GM23338 (cell line): ENCODE measurements around the gene KCNJ16. TPM values are rescaled to one million over a fixed set of nuclear protein-coding genes. Genes with fewer than 3 reads are reported as not detected.

ENCODE experiments used
- ATAC-seq: fragments of 200-7000 bp; cut with Tn5 transposase; 3 replicates; pipeline ENCODE4 v1.9.1; 2020
- DNase-seq: peaks from one replicate; pipeline ENCODE4 v3.0.0-alpha.2; 2015; ENCODE audit warnings: low spot score
- H2AFZ ChIP-seq: fragments of 200-600 bp; sonication (generic); 2 replicates; pipeline ENCODE4 v1.8.0; 2016; ENCODE audit warnings: antibody characterized with exemption, mild to moderate bottlenecking, moderate library complexity
- H3F3A ChIP-seq: fragments of 200-600 bp; sonication (generic); replicated peaks from 2 replicates; pipeline ENCODE4 v1.8.0; 2017; ENCODE audit warnings: antibody characterized with exemption, mixed run types, low read depth
- H3K27ac ChIP-seq: fragments of 200-600 bp; sonication (generic); 2 replicates; pipeline ENCODE4 v1.6.1; 2016; ENCODE audit warnings: low read depth
- H3K27me3 ChIP-seq: fragments of 200-600 bp; sonication (generic); 2 replicates; pipeline ENCODE4 v1.8.0; 2016; ENCODE audit warnings: mild to moderate bottlenecking, mixed run types, moderate library complexity; ENCODE audit not compliant: insufficient read depth
- H3K36me3 ChIP-seq: fragments of 200-600 bp; sonication (generic); 2 replicates; pipeline ENCODE4 v1.8.0; 2016; ENCODE audit warnings: mild to moderate bottlenecking; ENCODE audit not compliant: insufficient read depth
- H3K4me1 ChIP-seq: fragments of 200-600 bp; sonication (generic); 2 replicates; pipeline ENCODE4 v1.8.0; 2016; ENCODE audit warnings: mild to moderate bottlenecking, moderate library complexity; ENCODE audit not compliant: insufficient read depth
- H3K4me2 ChIP-seq: fragments of 200-600 bp; sonication (generic); 2 replicates; pipeline ENCODE4 v1.7.1; 2017; ENCODE audit warnings: mixed run types
- H3K4me3 ChIP-seq: fragments of 200-600 bp; sonication (generic); 2 replicates; pipeline ENCODE4 v1.6.1; 2016; ENCODE audit warnings: mixed run types
- H3K79me2 ChIP-seq: fragments of 200-600 bp; sonication (generic); replicated peaks from 2 replicates; pipeline ENCODE4 v1.8.0; 2017; ENCODE audit warnings: mild to moderate bottlenecking; ENCODE audit not compliant: insufficient read depth
- H3K9me2 ChIP-seq: fragments of 200-600 bp; sonication (generic); 2 replicates; pipeline ENCODE4 v1.8.0; 2017; ENCODE audit not compliant: insufficient read depth
- H4K20me1 ChIP-seq: fragments of 200-600 bp; sonication (generic); replicated peaks from 2 replicates; pipeline ENCODE4 v1.8.0; 2017; ENCODE audit warnings: mild to moderate bottlenecking; ENCODE audit not compliant: insufficient read depth
- H3K27ac Mint-ChIP-seq: 2 replicates; pipeline ENCODE4 v1.8.0; 2020; ENCODE audit warnings: inconsistent platforms, mild to moderate bottlenecking, moderate library complexity, mixed read lengths
- H3K27me3 Mint-ChIP-seq: 3 replicates; pipeline ENCODE4 v1.8.0; 2022; ENCODE audit warnings: low read depth, mild to moderate bottlenecking, moderate library complexity, mixed read lengths, inconsistent platforms; ENCODE audit not compliant: insufficient read depth, poor library complexity
- H3K36me3 Mint-ChIP-seq: 3 replicates; pipeline ENCODE4 v1.8.0; 2021; ENCODE audit warnings: low read depth, mild to moderate bottlenecking, inconsistent platforms, moderate library complexity, mixed read lengths
- H3K4me1 Mint-ChIP-seq: 3 replicates; pipeline ENCODE4 v1.8.0; 2020; ENCODE audit warnings: mild to moderate bottlenecking, inconsistent platforms, mixed read lengths
- H3K4me3 Mint-ChIP-seq: 3 replicates; pipeline ENCODE4 v1.8.0; 2021; ENCODE audit warnings: moderate library complexity, mild to moderate bottlenecking, inconsistent platforms, mixed read lengths
- H3K9me3 Mint-ChIP-seq: 3 replicates; pipeline ENCODE4 v1.8.0; 2020; ENCODE audit warnings: moderate library complexity, mild to moderate bottlenecking, inconsistent platforms, mixed read lengths
- CREB1 ChIP-seq: fragments of 250-450 bp; sonication (Bioruptor Pico); IDR thresholded peaks from 2 replicates; pipeline ENCODE4 v1.5.0; 2020; ENCODE audit warnings: low read depth, mild to moderate bottlenecking, moderate library complexity
- EZH2 ChIP-seq: fragments of 200-600 bp; sonication (generic); IDR thresholded peaks from one replicate; pipeline ENCODE4 v1.8.0; 2017; ENCODE audit warnings: antibody characterized with exemption, mild to moderate bottlenecking, low read depth; ENCODE audit not compliant: unreplicated experiment
- EZH2phosphoT487 ChIP-seq: fragments of 200-600 bp; sonication (generic); IDR thresholded peaks from one replicate; pipeline ENCODE4 v1.8.1; 2018; ENCODE audit warnings: antibody characterized with exemption; ENCODE audit not compliant: unreplicated experiment
- JUNB ChIP-seq: IDR thresholded peaks from one replicate; pipeline ENCODE4 v1.6.1; 2016; ENCODE audit warnings: antibody characterized with exemption; ENCODE audit not compliant: unreplicated experiment
- NANOG ChIP-seq: IDR thresholded peaks from 2 replicates; pipeline ENCODE4 v1.6.1; 2016; ENCODE audit warnings: antibody characterized with exemption, borderline replicate concordance
- POLR2AphosphoS5 ChIP-seq: IDR thresholded peaks from 2 replicates; pipeline ENCODE4 v1.6.1; 2016; ENCODE audit warnings: antibody characterized with exemption, low read depth
- STAT1 ChIP-seq: IDR thresholded peaks from one replicate; pipeline ENCODE4 v1.6.1; 2016; ENCODE audit warnings: antibody characterized with exemption; ENCODE audit not compliant: unreplicated experiment
- ZNF114 ChIP-seq: fragments of 250-450 bp; sonication (Bioruptor Pico); IDR thresholded peaks from 2 replicates; pipeline ENCODE4 v1.5.0; 2020; ENCODE audit warnings: mild to moderate bottlenecking, moderate library complexity
- ZNF331 ChIP-seq: fragments of 250-450 bp; sonication (Bioruptor Pico); IDR thresholded peaks from 2 replicates; pipeline ENCODE4 v1.5.0; 2020; ENCODE audit warnings: low read depth, mild to moderate bottlenecking, moderate library complexity
- polyA plus RNA-seq: library from polyadenylated mRNA; unstranded; fragments of >200 nt; fragmentation: Nextera tagmentation; extraction: Ambion mirVana; gene quantifications from 2 replicates; pipeline ENCODE4 v1.2.1, GENCODE V29; 2016
- total RNA-seq: library from RNA; depleted of rRNA; stranded (reverse); fragments of >200 nt; shearing (Covaris generic); gene quantifications from 2 replicates; pipeline ENCODE4 v1.2.3, GENCODE V29; 2014
- TF ChIP-seq, protein P1 (sequence below), 2 experiments: fragments of 200-600 bp in 1 of 2; sonication (generic) in 1 of 2; conservative IDR thresholded peaks; 2 replicates each; pipeline versions ENCODE4 v1.5.1 to v1.6.1; 2016 to 2017; ENCODE audit warnings: antibody characterized with exemption in 2 of 2, low read depth in 2 of 2, mild to moderate bottlenecking in 2 of 2, moderate library complexity in 1 of 2
- TF ChIP-seq, protein P2 (sequence below): IDR thresholded peaks from 2 replicates; pipeline ENCODE4 v1.6.1; 2016; ENCODE audit warnings: antibody characterized with exemption
- TF ChIP-seq, protein P3 (sequence below): IDR thresholded peaks from one replicate; pipeline ENCODE4 v1.6.1; 2018; ENCODE audit warnings: antibody characterized with exemption; ENCODE audit not compliant: unreplicated experiment
- TF ChIP-seq, protein P4 (sequence below): fragments of 250-450 bp; sonication (Bioruptor Pico); IDR thresholded peaks from 2 replicates; pipeline ENCODE4 v1.5.0; 2020; ENCODE audit warnings: mild to moderate bottlenecking, moderate library complexity

The KCNJ16 gene
- total and polyA plus RNA-seq, 2 experiments from 2014 or later = not detected

DNA sequence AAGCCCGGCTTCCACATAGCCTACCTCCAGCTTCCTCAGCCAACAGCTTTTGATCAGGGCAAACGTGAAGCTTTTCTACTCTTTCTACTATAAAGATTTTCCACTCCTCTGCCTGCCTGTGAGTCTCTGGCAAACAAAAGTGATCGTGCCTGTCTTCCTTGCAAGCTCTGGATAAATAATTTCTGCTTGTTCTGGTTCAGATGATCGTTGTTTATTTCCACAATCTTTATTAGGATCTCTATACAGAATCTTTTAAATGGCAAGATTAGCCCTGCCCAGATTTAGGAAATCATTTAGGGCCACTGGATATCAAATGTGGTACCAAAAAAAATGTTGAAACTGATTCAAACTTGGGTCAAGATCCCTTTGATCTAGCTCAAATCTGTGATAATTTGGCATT, 20.4 kb downstream of the KCNJ16 start:
- ATAC-seq (no peak), DNase-seq (no peak)
- Mint-ChIP-seq H3K9me3 (no peaks in the 10 kb centered on the region), H3K27ac (no peak overlapping the region), H3K27me3 (peaks cover 1% of the 10 kb centered on the region), H3K4me1 (no peaks in the 10 kb centered on the region), H3K4me3 (no peak overlapping the region), H3K36me3 (no peaks in the 10 kb centered on the region)
- no peaks in the 10 kb centered on the region for H3K27me3 ChIP-seq
- H3K27ac ChIP-seq = no peak overlapping the region
- no peaks in the 10 kb centered on the region for H4K20me1 ChIP-seq
- no peaks in the 10 kb centered on the region for H3K79me2 ChIP-seq
- no peak overlapping the region for H3K4me3 ChIP-seq
- H3K36me3 ChIP-seq = no peaks in the 10 kb centered on the region
- TF ChIP-seq EZH2phosphoT487 (no peak), EZH2 (no peak), JUNB (no peak), ZNF114 (no peak), STAT1 (no peak), ZNF331 (CRISPR knock-in tag) (no peak), POLR2AphosphoS5 (no peak), CREB1 (CRISPR knock-in tag) (no peak), NANOG (no peak)
- TF ChIP-seq, protein P1, sequence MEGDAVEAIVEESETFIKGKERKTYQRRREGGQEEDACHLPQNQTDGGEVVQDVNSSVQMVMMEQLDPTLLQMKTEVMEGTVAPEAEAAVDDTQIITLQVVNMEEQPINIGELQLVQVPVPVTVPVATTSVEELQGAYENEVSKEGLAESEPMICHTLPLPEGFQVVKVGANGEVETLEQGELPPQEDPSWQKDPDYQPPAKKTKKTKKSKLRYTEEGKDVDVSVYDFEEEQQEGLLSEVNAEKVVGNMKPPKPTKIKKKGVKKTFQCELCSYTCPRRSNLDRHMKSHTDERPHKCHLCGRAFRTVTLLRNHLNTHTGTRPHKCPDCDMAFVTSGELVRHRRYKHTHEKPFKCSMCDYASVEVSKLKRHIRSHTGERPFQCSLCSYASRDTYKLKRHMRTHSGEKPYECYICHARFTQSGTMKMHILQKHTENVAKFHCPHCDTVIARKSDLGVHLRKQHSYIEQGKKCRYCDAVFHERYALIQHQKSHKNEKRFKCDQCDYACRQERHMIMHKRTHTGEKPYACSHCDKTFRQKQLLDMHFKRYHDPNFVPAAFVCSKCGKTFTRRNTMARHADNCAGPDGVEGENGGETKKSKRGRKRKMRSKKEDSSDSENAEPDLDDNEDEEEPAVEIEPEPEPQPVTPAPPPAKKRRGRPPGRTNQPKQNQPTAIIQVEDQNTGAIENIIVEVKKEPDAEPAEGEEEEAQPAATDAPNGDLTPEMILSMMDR (conservative IDR thresholded peaks at IDR 0.05; ENCODE audit: low read depth in 2 of 2) = no peak
- TF ChIP-seq, protein P2, sequence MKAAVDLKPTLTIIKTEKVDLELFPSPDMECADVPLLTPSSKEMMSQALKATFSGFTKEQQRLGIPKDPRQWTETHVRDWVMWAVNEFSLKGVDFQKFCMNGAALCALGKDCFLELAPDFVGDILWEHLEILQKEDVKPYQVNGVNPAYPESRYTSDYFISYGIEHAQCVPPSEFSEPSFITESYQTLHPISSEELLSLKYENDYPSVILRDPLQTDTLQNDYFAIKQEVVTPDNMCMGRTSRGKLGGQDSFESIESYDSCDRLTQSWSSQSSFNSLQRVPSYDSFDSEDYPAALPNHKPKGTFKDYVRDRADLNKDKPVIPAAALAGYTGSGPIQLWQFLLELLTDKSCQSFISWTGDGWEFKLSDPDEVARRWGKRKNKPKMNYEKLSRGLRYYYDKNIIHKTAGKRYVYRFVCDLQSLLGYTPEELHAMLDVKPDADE = no peak
- TF ChIP-seq, protein P3, sequence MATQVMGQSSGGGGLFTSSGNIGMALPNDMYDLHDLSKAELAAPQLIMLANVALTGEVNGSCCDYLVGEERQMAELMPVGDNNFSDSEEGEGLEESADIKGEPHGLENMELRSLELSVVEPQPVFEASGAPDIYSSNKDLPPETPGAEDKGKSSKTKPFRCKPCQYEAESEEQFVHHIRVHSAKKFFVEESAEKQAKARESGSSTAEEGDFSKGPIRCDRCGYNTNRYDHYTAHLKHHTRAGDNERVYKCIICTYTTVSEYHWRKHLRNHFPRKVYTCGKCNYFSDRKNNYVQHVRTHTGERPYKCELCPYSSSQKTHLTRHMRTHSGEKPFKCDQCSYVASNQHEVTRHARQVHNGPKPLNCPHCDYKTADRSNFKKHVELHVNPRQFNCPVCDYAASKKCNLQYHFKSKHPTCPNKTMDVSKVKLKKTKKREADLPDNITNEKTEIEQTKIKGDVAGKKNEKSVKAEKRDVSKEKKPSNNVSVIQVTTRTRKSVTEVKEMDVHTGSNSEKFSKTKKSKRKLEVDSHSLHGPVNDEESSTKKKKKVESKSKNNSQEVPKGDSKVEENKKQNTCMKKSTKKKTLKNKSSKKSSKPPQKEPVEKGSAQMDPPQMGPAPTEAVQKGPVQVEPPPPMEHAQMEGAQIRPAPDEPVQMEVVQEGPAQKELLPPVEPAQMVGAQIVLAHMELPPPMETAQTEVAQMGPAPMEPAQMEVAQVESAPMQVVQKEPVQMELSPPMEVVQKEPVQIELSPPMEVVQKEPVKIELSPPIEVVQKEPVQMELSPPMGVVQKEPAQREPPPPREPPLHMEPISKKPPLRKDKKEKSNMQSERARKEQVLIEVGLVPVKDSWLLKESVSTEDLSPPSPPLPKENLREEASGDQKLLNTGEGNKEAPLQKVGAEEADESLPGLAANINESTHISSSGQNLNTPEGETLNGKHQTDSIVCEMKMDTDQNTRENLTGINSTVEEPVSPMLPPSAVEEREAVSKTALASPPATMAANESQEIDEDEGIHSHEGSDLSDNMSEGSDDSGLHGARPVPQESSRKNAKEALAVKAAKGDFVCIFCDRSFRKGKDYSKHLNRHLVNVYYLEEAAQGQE = no peak
- TF ChIP-seq, protein P4, sequence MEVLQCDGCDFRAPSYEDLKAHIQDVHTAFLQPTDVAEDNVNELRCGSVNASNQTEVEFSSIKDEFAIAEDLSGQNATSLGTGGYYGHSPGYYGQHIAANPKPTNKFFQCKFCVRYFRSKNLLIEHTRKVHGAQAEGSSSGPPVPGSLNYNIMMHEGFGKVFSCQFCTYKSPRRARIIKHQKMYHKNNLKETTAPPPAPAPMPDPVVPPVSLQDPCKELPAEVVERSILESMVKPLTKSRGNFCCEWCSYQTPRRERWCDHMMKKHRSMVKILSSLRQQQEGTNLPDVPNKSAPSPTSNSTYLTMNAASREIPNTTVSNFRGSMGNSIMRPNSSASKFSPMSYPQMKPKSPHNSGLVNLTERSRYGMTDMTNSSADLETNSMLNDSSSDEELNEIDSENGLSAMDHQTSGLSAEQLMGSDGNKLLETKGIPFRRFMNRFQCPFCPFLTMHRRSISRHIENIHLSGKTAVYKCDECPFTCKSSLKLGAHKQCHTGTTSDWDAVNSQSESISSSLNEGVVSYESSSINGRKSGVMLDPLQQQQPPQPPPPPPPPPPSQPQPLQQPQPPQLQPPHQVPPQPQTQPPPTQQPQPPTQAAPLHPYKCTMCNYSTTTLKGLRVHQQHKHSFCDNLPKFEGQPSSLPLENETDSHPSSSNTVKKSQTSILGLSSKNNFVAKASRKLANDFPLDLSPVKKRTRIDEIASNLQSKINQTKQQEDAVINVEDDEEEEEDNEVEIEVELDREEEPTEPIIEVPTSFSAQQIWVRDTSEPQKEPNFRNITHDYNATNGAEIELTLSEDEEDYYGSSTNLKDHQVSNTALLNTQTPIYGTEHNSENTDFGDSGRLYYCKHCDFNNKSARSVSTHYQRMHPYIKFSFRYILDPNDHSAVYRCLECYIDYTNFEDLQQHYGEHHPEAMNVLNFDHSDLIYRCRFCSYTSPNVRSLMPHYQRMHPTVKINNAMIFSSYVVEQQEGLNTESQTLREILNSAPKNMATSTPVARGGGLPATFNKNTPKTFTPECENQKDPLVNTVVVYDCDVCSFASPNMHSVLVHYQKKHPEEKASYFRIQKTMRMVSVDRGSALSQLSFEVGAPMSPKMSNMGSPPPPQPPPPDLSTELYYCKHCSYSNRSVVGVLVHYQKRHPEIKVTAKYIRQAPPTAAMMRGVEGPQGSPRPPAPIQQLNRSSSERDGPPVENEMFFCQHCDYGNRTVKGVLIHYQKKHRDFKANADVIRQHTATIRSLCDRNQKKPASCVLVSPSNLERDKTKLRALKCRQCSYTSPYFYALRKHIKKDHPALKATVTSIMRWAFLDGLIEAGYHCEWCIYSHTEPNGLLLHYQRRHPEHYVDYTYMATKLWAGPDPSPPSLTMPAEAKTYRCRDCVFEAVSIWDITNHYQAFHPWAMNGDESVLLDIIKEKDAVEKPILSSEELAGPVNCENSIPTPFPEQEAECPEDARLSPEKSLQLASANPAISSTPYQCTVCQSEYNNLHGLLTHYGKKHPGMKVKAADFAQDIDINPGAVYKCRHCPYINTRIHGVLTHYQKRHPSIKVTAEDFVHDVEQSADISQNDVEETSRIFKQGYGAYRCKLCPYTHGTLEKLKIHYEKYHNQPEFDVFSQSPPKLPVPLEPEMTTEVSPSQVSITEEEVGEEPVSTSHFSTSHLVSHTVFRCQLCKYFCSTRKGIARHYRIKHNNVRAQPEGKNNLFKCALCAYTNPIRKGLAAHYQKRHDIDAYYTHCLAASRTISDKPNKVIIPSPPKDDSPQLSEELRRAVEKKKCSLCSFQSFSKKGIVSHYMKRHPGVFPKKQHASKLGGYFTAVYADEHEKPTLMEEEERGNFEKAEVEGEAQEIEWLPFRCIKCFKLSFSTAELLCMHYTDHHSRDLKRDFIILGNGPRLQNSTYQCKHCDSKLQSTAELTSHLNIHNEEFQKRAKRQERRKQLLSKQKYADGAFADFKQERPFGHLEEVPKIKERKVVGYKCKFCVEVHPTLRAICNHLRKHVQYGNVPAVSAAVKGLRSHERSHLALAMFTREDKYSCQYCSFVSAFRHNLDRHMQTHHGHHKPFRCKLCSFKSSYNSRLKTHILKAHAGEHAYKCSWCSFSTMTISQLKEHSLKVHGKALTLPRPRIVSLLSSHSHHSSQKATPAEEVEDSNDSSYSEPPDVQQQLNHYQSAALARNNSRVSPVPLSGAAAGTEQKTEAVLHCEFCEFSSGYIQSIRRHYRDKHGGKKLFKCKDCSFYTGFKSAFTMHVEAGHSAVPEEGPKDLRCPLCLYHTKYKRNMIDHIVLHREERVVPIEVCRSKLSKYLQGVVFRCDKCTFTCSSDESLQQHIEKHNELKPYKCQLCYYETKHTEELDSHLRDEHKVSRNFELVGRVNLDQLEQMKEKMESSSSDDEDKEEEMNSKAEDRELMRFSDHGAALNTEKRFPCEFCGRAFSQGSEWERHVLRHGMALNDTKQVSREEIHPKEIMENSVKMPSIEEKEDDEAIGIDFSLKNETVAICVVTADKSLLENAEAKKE (CRISPR knock-in tag) = no peak
- no peak overlapping the region for H3K4me2 ChIP-seq
- H3K4me1 ChIP-seq = no peaks in the 10 kb centered on the region
- no peak overlapping the region for H2AFZ ChIP-seq
- no peaks in the 10 kb centered on the region; the same call in 1 of the 2 replicates for H3K9me2 ChIP-seq
- H3F3A ChIP-seq = no peaks in the 10 kb centered on the region
